Middle frontal gyrus (tissue), 1 donor: ENCODE data around the gene LZTR1.

ENCODE experiments used
- DNase-seq: peaks from one replicate; pipeline ENCODE4 v3.0.0-alpha.2; 2015; ENCODE audit warnings: low spot score; ENCODE audit errors: extremely low spot score

The LZTR1 gene

DNA sequence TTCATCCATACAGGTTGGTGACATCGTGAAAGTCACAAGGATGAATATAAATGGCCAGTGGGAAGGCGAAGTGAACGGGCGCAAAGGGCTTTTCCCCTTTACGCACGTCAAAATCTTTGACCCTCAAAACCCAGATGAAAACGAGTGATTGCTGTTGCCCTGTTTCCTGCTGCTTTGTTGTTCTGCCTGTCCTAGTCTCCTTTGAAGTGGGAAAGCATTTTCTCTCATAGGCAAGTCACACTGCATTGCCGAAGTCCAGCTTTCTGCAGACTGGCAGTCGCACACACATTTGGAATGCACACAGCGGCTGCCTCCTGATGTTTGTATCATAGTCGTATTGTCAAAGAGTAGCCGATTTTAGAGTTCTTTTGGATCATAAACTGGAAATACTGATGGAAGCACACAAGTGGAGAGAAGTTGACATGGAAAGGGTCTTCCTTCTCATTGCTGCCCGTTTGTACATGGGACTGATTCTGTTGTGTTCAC lies 32.4 kb upstream of the LZTR1 start:
- no peak for DNase-seq

DNA sequence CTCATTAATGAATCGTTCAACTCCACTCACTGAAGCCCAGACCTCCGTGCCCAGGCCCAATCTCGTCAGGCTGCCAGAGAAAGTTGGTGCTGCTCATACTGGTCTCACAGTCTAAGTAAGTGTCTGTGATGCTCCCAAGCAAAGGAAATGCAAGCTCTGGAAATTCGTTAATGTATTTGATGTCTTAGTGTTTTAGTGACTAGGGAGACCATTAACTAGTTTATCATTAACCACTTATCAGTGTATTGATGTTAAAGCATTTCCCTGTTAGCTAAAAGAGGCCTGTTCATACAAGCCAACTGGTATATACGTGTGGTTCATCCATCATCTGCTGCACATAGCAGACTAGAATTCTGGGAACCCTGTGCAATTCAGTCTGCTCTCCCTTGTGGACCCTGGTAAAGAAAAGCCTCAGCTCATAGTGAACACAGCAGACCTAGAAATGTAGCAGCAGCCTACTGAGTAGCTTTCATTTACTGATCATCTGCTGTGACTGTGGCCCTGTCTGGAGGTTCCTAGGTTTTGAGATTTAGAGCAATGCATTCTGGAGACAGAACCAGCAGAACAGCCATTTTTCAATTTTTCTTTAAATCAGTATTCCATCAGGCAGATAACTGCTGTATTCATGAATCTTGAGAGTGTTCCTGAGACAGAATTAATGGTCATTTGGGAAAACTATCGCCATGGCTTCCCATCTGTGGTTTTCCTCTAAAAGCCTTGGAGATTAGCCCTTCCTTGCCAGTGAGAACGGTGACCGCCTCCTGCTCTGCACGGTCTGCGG lies 30.8 kb upstream of the LZTR1 start:
- no peak for DNase-seq

DNA sequence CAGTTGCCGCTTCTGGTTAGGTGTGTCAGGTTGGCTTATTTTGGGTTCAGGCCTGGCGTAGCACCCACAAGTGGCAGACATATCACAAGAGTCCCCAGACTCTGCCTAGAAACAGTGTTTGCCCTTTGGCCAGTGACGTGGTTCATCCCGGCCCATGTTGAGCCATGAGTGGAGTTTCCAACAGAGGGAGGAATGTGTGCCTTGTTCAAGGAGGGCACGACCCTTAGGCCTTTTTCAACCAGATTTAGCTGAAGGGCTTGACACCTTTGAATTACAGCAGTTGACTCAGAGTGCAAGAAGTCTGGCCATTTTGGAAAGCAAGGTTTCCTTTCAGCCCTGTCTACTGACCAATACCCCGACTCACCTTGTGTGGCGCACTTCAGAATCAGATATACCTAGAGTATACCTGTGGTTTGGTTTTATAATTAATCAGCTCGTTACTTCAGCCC lies 30.1 kb upstream of the LZTR1 start:
- no peak for DNase-seq

GRCh38 chr22:20952544-20953341 lies 29.4 kb upstream of the LZTR1 start:
- DNase-seq = no peak

GRCh38 chr22:20953342-20953608 lies 28.8 kb upstream of the LZTR1 start:
- no peak for DNase-seq

DNA sequence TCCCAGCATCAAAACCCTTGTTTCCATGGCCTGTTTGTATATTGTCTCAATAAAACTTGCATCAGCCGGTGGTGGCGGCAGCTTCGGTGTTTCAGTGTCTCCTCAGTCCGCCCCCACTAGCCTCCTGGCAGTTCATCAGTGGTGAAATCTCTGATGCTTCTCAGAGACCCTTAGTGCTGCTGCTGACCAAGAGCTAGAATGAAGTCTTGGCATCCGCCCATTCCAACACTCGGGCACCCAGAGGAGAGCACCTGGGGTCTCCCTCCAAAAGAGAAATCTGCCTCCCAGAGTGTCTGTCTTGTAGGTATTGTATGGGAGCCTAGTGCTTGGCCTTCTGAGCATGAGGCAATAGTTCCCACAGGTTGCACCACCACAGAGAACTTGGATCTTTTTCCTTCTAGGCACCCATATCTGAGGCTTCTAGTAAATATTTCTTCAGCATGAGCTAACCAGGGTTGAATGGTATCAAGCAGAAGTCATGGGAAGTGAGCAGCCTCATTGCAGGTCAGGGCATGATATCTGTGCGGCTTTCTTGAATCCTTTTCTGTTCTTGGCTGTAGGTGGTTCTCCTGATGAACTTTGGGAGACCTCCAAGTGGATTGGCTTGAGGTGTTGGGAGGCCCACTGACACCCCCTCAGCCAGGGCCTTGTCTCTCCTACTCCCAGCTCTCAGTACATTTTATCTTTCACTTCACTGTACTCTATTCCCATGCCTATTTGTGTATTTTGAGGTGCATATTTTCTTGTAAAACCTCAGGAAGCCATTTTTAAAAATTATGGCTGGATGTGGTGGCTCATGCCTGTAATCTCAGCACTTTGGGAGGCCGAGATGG lies 28.2 kb upstream of the LZTR1 start:
- no peak for DNase-seq

GRCh38 chr22:20955548-20955947 lies 26.5 kb upstream of the LZTR1 start:
- no peak for DNase-seq

DNA sequence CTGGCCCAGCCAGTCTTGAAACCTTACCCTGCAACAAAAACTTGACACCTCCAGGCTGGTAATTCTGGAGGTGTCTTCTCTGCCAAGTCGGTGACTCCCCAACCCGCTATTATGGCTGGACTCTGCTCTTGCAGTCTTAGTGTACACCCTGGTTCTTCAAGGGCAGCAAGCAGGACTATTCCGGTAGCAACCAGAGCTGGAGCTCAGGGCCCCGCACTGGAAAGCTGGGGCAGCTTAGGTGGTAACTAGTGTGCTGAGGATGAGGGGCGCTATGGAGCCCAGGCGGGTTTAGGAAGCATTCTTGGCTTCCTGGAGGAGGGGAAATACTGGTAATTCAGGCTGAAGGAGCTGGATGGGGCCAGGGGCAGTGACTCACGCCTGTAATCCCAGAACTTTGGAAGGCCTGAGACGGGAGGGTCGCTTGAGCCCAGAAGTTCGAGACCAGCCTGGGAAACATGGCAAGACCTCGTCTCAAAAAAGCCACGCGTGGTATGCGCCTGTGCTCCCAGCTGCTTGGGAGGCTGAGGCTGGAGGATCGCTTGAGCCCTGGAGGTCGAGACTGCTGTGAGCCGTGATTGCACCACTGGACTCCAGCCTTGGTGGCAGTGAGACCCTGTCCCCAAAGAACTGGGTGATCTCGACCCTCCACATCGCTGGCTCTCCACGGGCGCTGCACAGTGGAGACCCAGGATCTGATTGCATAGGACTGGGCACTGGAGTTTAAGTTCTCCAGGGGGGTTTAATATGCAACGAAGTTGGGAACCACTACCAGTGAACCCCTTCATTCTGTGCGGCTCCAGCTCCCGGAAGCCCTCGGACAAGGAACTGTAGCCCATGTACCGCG lies 25.6 kb upstream of the LZTR1 start:
- no peak for DNase-seq

GRCh38 chr22:20957102-20957682 lies 24.9 kb upstream of the LZTR1 start:
- DNase-seq = no peak

DNA sequence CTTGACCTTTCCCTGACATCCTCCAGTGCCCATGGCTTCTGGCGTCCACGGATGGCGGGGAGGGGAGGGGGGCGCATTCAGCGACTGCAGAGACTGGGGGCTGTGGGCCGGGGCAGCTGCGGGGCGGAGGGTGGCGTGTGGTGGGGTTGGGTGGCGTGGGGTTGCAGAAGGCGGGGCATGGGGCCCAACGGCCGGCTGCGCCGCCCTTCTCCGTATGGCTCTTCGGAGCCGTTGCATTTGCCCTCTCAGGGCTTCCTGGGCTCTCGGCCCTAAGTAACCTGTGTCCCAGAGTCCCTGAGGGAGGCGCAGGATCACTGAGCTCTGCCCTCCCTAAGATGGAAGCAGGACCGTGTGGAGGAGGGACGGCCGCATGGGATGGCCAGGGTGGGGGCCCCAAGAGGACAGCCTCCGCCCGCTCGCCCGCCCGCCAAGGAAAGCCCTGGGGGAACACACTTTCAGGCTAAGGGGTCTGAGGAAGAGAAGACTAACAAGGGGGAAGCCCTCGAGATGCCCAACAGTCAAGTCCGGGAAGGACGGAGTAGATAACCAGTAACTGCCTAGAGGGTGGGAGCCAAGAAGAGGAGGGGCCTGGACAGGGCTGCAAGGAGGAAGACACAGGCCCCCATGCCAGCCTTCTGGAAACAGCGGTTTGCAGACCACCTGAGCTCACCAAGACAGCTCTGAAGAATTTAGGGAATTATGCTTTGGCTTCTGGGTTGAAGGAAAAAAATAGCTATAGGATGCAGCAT lies 24.2 kb upstream of the LZTR1 start:
- DNase-seq = no peak

GRCh38 chr22:20959578-20960461 lies 22.3 kb upstream of the LZTR1 start:
- DNase-seq = no peak

DNA sequence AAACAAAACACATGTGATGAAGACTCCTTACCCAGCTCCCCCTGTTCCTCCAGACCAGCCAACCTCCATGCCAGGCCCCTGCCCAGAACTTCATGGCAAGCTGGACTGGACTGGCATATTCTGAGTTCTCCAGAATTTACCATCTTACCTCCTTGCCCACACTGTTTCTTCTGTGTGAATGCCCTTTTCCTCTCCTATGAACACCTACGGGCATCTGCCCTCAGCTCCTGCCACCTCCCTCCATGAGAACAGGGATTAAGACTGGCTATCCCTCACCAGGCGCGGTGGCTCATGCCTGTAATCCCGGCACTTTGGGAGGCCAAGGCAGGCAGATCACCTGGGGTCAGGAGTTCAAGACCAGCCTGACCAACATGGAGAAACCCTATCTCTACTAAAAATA lies 21.5 kb upstream of the LZTR1 start:
- no peak for DNase-seq

GRCh38 chr22:20962491-20962945 lies 19.6 kb upstream of the LZTR1 start:
- DNase-seq = no peak

DNA sequence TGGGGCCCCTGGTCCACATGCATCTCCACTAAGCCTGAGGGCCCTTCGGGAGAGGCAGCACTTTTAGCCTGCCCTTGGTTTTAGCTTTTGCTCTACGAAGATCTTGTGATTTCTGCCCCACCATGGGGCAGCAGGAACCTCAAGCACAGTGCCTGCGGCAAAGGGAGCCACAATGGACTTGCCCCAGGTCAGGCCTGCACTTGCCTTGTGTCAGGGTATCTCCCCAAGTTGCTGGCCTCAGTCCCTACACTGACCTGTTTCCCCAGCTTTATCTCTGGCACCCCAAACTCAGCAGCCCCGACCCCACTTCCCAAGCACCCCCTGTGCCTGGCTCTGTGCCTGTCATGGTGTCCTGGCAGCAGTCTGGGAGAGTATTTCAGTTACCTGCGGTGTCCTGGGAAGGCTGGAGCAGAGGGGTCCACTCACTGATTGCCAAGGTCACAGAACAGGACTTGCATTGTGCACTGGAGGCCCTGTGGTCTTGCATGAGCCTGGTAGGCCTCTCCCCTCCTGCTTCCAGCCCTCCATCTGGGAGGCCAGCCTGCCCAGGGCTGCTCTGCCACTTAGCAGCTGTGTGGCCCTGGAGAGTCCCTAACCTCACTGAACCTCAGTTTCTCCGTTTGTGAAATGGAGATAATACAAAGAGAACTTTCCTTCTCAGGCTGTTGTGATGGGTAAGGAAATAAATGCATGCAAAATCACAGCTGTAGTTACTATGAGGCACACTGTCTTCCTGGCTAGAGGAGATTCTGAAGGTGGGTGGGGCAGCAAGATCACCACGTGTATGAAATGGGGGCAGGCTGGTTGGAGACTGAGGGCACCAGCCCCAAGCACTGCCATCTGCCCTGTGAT lies 18.7 kb upstream of the LZTR1 start:
- no peak for DNase-seq

GRCh38 chr22:20964090-20964798 lies 17.9 kb upstream of the LZTR1 start:
- no peak for DNase-seq

GRCh38 chr22:20964799-20965103 lies 17.3 kb upstream of the LZTR1 start:
- no peak for DNase-seq

DNA sequence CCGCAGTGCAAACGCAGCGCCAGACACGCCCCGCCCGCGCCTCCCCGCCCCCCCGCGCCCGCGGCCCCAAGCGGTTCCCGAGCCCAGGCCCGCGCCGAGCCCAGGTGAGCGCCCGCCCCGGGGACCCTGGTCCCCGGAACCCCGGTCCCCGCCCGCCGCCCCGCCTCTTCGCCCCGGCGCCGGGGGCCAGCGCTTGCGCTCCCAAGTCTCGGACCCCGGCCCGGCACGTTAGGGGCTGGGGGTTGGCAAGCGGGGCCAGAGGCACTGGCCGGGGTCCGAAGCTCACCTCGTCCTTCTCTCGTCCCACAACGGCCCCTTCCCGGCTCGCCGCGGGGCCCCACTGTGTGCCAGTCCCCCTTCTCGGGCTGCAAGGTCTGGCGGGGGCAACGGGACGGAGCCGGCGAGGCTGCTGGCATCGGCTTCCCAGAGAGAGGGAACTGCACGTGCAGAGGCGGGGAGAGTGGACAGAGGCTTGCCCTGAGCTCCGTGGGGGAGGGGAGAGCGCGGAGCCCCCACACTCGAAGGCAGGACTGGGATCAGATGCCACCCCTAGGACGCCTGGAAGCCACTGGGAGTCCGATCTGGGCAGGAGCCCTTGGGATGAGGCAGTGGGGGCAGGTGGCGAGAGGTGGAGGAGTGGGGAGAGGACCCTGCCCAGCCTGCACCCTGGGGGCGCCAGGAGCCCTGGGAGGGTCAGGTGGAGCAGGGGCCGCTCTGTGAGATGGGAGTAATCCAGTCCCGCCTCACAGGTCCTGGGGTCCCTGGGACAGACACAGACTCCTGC lies 16.8 kb upstream of the LZTR1 start:
- no peak for DNase-seq
